Mammary epithelial cell (primary cell): ENCODE results near the gene RNU7-1.

Experiments used
- EZH2 ChIP-seq: IDR thresholded peaks from 2 replicates; pipeline ENCODE4 v1.6.1; 2012; ENCODE audit warnings: low read length, inconsistent platforms, borderline replicate concordance
- TF ChIP-seq, protein P1 (sequence below), 2 donors: IDR thresholded peaks in 1 of 2; conservative IDR thresholded peaks in 1 of 2; 2 replicates each; pipeline ENCODE4 v1.5.1; 2011 to 2012; ENCODE audit warnings: inconsistent platforms in 2 of 2, low read length in 2 of 2, mild to moderate bottlenecking in 2 of 2, control low read depth in 1 of 2, low read depth in 1 of 2; ENCODE audit not compliant: insufficient read depth in 1 of 2; ENCODE audit errors: extremely low read depth in 1 of 2

DNA sequence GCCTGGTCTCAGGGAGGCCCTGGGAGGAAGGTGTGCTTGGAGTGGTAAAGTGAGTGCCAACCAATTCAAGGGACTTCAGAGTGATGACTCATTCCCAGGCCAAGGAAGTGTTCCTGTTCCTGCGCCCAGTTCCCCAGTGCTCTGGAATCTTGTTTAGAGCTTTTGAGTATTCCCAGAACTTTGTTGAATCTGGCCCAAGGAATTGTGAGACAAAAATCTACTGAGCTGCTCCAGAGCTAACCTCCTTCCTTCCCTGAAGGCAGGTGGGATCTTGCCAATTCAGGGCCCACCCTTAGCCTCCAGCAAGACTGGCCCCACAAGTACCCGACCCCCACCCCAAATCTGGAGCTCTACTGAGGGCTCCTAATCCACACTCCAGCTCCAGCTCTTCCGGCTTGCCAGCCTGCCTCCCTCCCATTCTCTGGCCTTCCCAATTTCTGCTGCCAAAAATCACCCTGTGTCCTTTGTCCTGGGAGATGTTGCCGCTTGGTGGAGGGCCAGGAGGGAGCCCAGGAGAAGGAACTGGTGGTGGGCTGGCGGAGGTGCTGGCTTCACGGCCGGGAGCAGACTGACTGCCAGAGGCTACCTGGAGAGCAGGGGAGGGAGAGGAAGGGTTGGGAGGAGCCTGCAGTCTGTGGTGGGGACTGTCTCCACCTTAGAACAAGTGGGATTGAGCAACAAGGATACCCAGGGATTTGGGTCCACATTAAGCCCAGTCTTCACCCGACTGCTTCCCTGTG is 17.9 kb upstream of the RNU7-1 start:
- TF ChIP-seq, protein P1, sequence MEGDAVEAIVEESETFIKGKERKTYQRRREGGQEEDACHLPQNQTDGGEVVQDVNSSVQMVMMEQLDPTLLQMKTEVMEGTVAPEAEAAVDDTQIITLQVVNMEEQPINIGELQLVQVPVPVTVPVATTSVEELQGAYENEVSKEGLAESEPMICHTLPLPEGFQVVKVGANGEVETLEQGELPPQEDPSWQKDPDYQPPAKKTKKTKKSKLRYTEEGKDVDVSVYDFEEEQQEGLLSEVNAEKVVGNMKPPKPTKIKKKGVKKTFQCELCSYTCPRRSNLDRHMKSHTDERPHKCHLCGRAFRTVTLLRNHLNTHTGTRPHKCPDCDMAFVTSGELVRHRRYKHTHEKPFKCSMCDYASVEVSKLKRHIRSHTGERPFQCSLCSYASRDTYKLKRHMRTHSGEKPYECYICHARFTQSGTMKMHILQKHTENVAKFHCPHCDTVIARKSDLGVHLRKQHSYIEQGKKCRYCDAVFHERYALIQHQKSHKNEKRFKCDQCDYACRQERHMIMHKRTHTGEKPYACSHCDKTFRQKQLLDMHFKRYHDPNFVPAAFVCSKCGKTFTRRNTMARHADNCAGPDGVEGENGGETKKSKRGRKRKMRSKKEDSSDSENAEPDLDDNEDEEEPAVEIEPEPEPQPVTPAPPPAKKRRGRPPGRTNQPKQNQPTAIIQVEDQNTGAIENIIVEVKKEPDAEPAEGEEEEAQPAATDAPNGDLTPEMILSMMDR (conservative IDR thresholded peaks at IDR 0.05 in 1 of 2, IDR thresholded peaks at IDR 0.05 in 1 of 2; ENCODE audit: extremely low read depth in 1 of 2, insufficient read depth in 1 of 2, low read depth in 1 of 2, low read length in 2 of 2) = no peak
- no peak for TF ChIP-seq EZH2
